GM12801 (cell line): Measurements from ENCODE around the gene KLF6.

ENCODE experiments used
- TF ChIP-seq, protein P1 (sequence below): IDR thresholded peaks from one replicate; pipeline ENCODE4 v1.5.1; 2011; ENCODE audit warnings: control low read depth; ENCODE audit not compliant: insufficient read length; ENCODE audit errors: extremely low read depth

KLF6 gene

DNA sequence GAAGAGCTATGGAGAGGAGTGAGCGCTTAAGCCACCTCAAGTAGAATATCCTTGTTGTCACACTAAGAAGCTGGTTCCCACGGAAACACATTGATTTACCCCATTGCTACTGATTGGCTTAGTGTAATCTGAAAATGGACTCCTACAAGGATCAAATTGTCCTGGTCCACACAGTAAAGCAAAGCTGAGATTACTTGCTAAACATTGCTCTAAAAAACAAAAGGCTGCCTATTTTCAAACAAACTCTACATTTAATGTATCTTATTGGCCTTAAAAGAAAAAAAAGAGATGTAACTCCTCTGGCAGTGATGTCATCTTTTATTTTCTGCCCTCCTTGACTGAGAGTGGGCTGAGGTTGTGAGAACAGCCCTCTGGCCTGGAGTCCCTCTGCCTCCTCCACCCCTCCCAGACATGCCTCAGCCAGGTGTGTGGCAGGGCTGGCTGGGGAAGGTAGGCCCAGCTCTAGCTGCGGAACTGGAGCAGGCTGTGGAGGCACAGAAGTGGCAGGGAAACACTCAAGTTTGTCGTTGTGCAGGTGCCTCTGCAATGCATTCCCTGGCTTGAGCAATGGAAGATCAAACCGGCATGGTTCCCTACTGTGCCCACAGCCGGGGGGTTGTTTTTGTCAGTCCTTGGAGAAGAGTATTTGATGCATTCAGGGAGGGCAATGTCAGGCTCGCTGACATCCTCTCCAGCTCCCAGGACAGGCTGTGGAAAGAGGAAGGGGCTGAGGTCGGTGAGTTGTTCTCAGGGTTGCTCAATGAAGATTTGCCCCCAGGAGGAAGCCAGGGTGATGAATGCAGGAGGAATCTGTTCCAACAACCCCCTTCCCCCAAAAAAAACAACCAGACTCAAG lies 9.1 kb downstream of the KLF6 start:
- TF ChIP-seq, protein P1, sequence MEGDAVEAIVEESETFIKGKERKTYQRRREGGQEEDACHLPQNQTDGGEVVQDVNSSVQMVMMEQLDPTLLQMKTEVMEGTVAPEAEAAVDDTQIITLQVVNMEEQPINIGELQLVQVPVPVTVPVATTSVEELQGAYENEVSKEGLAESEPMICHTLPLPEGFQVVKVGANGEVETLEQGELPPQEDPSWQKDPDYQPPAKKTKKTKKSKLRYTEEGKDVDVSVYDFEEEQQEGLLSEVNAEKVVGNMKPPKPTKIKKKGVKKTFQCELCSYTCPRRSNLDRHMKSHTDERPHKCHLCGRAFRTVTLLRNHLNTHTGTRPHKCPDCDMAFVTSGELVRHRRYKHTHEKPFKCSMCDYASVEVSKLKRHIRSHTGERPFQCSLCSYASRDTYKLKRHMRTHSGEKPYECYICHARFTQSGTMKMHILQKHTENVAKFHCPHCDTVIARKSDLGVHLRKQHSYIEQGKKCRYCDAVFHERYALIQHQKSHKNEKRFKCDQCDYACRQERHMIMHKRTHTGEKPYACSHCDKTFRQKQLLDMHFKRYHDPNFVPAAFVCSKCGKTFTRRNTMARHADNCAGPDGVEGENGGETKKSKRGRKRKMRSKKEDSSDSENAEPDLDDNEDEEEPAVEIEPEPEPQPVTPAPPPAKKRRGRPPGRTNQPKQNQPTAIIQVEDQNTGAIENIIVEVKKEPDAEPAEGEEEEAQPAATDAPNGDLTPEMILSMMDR, result no peak

GRCh38 chr10:3774814-3775695 lies 10.0 kb downstream of the KLF6 start:
- TF ChIP-seq, protein P1, result no peak

DNA sequence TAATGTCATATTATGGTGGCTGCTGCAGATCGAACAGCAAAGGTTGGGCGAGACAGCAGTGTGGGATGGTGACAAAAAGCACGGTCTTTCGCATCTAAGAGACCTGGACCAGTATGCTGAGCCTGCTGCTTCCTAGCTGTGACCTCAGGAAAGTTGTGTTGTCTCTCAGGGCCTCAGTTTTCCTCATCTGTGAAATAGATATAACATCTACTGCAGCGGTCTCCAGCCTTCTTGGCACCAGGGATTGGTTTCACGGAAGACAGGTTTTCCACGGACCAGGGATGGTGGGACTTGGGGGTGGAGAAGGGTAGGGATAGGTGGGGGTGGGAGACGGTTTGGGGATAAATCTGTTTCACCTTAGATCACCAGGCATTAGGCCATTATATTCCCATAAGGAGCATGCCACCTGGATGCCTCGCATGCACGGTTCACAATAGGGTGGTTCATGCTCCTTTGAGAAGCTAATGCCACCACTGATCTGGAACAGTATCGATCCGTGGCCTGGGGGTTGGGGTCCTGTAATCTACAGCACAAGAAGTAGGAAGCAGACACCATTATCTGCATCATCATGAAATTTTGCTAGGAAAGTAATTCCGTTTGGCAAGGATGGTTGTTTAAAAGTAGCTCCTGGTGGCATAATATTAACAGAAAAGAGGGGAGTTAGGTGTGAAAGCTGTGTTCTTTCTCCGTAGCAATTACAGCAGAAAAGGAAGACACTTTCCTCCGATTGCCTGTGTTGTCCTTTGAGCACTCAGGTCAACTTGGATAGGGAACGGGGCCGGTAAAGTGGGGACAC lies 10.8 kb downstream of the KLF6 start:
- TF ChIP-seq, protein P1, result no peak

GRCh38 chr10:3773460-3774017 lies 11.5 kb downstream of the KLF6 start:
- TF ChIP-seq, protein P1, result no peak

DNA sequence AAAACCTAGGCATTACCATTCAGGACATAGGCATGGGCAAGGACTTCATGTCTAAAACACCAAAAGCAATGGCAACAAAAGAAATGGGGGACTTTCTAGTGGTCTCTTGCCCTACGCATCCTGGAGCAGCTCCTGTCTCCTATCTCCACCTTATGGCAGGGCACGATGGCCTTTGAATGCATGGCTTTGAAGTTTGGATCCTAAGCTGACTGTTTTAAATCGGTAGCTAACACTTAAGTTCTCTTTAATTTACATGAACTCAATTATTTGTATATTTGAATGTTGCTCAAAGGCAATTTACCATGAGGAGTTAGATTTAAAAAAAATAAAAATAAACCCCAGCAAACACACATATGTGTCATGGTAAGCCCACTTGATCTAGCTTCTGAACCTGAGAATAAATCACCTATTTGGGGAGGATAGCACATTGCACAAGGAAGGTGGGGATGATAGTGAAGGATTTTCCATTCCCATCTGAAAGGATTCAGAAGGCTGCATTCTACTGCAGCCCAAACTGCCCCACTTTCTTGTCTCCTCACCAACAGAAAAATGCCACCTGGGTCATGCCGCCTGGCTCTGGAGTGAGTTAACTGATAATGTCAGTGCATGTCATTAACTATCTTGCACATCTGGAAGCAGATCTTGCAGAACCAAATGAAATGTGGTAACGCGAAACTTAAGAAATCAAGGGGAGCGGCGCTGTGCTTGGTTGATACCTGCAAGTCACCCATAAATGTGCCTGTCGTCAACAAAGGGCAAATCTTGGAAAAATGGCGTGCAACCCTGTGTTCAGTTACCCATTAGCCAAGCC lies 12.4 kb downstream of the KLF6 start:
- TF ChIP-seq, protein P1, result no peak

GRCh38 chr10:3770611-3771110 lies 14.3 kb downstream of the KLF6 start:
- TF ChIP-seq, protein P1, result no peak
